ENCODE data around the gene CHMP2A. TPM values are rescaled to one million over a fixed set of nuclear protein-coding genes. Genes with fewer than 3 reads are reported as not detected.

Gene CHMP2A
- total and polyA plus RNA-seq, 2 of the 13 experiments (the other 11 are each of a cell fraction or from before 2014, with no cell fraction given), result 49.7 to 55.0 TPM

DNA sequence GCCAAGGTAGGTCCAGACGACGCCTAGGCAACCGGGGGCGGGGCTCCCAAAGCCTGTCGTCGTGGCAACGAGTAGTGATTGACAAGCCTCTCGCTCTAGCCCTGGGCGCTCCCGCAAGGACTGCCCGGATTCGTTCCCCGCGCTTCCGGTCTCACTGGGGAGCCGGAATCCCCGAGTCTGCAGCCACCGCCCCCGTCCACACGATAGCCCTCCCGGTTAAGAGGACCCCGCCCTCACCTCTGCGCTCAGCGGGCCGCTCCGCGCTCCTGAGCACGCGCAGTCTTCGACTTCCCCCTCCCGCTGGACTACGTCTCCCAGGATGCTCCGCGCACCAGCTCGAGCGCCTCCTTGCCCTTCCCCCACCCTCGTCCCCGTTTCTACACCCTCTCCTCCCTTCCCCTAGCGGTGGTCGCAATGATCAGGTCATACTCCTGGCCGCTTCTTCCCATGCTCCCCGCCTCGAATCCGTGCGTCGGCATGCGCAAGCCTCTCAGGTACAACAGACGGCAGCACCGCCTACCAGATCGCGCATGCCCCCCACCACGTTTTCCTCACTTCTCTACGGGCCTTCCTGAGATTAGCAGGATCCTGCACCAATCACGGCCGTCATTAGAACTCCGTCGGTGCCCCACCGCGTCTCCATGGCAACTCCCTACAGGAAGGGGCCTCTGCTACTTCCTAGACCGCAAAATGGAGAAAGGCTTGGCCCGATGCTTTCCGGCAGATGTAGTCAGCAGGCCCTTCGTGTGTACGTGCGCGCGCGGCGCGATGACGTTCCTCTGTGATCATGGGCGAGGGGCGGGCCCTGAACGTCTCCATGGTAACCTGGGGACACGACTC is 18.1 kb upstream of the CHMP2A start, which contains the start of gene MZF1 (continued):
- no peak for TF ChIP-seq ZNF784 (CRISPR knock-in tag; IDR thresholded peaks at IDR 0.05; ENCODE audit: borderline replicate concordance)
- TF ChIP-seq, protein P1, sequence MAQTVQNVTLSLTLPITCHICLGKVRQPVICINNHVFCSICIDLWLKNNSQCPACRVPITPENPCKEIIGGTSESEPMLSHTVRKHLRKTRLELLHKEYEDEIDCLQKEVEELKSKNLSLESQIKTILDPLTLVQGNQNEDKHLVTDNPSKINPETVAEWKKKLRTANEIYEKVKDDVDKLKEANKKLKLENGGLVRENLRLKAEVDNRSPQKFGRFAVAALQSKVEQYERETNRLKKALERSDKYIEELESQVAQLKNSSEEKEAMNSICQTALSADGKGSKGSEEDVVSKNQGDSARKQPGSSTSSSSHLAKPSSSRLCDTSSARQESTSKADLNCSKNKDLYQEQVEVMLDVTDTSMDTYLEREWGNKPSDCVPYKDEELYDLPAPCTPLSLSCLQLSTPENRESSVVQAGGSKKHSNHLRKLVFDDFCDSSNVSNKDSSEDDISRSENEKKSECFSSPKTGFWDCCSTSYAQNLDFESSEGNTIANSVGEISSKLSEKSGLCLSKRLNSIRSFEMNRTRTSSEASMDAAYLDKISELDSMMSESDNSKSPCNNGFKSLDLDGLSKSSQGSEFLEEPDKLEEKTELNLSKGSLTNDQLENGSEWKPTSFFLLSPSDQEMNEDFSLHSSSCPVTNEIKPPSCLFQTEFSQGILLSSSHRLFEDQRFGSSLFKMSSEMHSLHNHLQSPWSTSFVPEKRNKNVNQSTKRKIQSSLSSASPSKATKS (CRISPR knock-in tag; IDR thresholded peaks at IDR 0.05), result no peak
- TF ChIP-seq, protein P2, sequence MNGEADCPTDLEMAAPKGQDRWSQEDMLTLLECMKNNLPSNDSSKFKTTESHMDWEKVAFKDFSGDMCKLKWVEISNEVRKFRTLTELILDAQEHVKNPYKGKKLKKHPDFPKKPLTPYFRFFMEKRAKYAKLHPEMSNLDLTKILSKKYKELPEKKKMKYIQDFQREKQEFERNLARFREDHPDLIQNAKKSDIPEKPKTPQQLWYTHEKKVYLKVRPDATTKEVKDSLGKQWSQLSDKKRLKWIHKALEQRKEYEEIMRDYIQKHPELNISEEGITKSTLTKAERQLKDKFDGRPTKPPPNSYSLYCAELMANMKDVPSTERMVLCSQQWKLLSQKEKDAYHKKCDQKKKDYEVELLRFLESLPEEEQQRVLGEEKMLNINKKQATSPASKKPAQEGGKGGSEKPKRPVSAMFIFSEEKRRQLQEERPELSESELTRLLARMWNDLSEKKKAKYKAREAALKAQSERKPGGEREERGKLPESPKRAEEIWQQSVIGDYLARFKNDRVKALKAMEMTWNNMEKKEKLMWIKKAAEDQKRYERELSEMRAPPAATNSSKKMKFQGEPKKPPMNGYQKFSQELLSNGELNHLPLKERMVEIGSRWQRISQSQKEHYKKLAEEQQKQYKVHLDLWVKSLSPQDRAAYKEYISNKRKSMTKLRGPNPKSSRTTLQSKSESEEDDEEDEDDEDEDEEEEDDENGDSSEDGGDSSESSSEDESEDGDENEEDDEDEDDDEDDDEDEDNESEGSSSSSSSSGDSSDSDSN (CRISPR knock-in tag; IDR thresholded peaks at IDR 0.05), result 0 out of 2 replicates have a peak, but pooled peaks have one; percentile 15
- TF ChIP-seq ZFY (CRISPR knock-in tag; IDR thresholded peaks at IDR 0.05), result peak; percentile 71
- 0 out of 2 replicates have a peak, but pooled peaks have one; percentile 57 for TF ChIP-seq ARNTL (CRISPR knock-in tag; IDR thresholded peaks at IDR 0.05)
- TF ChIP-seq, protein P3, sequence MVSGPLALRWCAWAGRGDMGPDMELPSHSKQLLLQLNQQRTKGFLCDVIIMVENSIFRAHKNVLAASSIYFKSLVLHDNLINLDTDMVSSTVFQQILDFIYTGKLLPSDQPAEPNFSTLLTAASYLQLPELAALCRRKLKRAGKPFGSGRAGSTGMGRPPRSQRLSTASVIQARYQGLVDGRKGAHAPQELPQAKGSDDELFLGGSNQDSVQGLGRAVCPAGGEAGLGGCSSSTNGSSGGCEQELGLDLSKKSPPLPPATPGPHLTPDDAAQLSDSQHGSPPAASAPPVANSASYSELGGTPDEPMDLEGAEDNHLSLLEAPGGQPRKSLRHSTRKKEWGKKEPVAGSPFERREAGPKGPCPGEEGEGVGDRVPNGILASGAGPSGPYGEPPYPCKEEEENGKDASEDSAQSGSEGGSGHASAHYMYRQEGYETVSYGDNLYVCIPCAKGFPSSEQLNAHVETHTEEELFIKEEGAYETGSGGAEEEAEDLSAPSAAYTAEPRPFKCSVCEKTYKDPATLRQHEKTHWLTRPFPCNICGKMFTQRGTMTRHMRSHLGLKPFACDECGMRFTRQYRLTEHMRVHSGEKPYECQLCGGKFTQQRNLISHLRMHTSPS (CRISPR knock-in tag; IDR thresholded peaks at IDR 0.05; ENCODE audit: low read depth), result 0 out of 2 replicates have a peak, but pooled peaks have one; percentile 31
- TF ChIP-seq ZMYM2 (CRISPR knock-in tag; IDR thresholded peaks at IDR 0.05), result no peak
- TF ChIP-seq, protein P4, sequence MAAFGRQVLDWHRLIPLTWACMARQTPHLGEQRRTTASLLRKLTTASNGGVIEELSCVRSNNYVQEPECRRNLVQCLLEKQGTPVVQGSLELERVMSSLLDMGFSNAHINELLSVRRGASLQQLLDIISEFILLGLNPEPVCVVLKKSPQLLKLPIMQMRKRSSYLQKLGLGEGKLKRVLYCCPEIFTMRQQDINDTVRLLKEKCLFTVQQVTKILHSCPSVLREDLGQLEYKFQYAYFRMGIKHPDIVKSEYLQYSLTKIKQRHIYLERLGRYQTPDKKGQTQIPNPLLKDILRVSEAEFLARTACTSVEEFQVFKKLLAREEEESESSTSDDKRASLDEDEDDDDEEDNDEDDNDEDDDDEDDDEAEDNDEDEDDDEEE (CRISPR knock-in tag; IDR thresholded peaks at IDR 0.05), result peak; percentile 74; the same call in 1 of the 2 replicates
- no peak for TF ChIP-seq ZBTB7A (CRISPR knock-in tag; IDR thresholded peaks at IDR 0.05)
- TF ChIP-seq SAP130 (CRISPR knock-in tag; IDR thresholded peaks at IDR 0.05; ENCODE audit: low read depth), result peak; percentile 97; the same call in 1 of the 2 replicates
- peak; percentile 64 for TF ChIP-seq HIVEP1 (CRISPR knock-in tag; IDR thresholded peaks at IDR 0.05)
- no peak for TF ChIP-seq ZNF484 (CRISPR knock-in tag; IDR thresholded peaks at IDR 0.05; ENCODE audit: borderline replicate concordance, low read depth)
- TF ChIP-seq ZNF777 (CRISPR knock-in tag; IDR thresholded peaks at IDR 0.05), result peak; percentile 96
- no peak for TF ChIP-seq ZNF879 (CRISPR knock-in tag; IDR thresholded peaks at IDR 0.05)
- no peak for TF ChIP-seq ZBTB4 (CRISPR knock-in tag; IDR thresholded peaks at IDR 0.05; ENCODE audit: borderline replicate concordance)
- TF ChIP-seq NFYB (CRISPR knock-in tag; IDR thresholded peaks at IDR 0.05), result peak; percentile 82
- peak; percentile 52; the same call in 1 of the 2 replicates for TF ChIP-seq ISL2 (CRISPR knock-in tag; IDR thresholded peaks at IDR 0.05)
